BJ (cell line): ENCODE data around the gene LHFPL2. TPM values are rescaled to one million over a fixed set of nuclear protein-coding genes. Genes with fewer than 3 reads are reported as not detected.

ENCODE experiments used
- CTCF ChIA-PET: fragments of 350-600 bp; formaldehyde crosslinking; extraction: SDS; loops from one replicate; lab custom pipeline; 2021; ENCODE audit warnings: antibody characterized with exemption, inconsistent platforms; lab: Yijun Ruan, JAX
- POLR2A ChIA-PET: fragments of 300-600 bp; sonication (Branson Sonifier 250); formaldehyde crosslinking; extraction: SDS; loops from one replicate; lab custom pipeline; 2021; ENCODE audit warnings: antibody characterized with exemption; lab: Charles Lee
- DNase-seq: peaks from one replicate; pipeline ENCODE4 v3.0.0-alpha.2; 2011; ENCODE audit warnings: low read depth
- H3K27me3 ChIP-seq: 2 replicates; pipeline ENCODE4 v1.6.0; 2011; ENCODE audit warnings: low read length; ENCODE audit not compliant: control insufficient read depth, insufficient read depth
- H3K36me3 ChIP-seq: 2 replicates; pipeline ENCODE4 v1.5.1; 2011; ENCODE audit warnings: low read length; ENCODE audit not compliant: control insufficient read depth, insufficient read depth
- H3K4me3 ChIP-seq: 2 replicates; pipeline ENCODE4 v1.5.1; 2011; ENCODE audit warnings: low read depth, mild to moderate bottlenecking, control low read depth, low read length
- polyA plus RNA-seq: library from polyadenylated mRNA; depleted of rRNA; stranded (reverse); fragments of >200 nt; gene quantifications from 2 replicates; pipeline ENCODE4 v1.2.3, GENCODE V29; 2011
- TF ChIP-seq, protein P1 (sequence below): IDR thresholded peaks from 2 replicates; pipeline ENCODE4 v1.5.1; 2011; ENCODE audit warnings: low read depth, mild to moderate bottlenecking, control low read depth, inconsistent platforms, low read length, moderate library complexity; ENCODE audit not compliant: insufficient read depth

The LHFPL2 gene
- polyA plus RNA-seq, 1 experiment, result 4.4 TPM

DNA sequence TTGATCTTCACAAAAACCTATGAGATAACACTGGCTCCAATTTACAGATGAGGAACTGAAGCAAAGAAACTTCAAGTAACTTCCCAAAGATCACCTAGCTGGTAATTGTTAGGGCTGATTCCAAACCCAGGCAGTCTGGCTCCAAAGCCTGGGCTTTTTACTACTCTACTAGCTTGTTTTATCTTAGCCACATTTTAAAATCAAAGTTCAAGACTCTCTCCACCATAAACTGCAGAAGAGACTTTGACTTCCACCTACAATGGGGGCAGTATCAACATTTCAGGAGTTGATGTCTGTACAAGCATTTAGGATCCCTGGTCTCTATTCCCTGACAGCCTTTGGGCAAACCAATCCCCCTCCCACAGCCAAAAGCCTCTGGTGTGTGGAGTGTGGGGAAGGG, 33.8 kb downstream of the LHFPL2 start:
- ChIA-PET POLR2A (no interaction called here), CTCF (no interaction called here)
- TF ChIP-seq, protein P1, sequence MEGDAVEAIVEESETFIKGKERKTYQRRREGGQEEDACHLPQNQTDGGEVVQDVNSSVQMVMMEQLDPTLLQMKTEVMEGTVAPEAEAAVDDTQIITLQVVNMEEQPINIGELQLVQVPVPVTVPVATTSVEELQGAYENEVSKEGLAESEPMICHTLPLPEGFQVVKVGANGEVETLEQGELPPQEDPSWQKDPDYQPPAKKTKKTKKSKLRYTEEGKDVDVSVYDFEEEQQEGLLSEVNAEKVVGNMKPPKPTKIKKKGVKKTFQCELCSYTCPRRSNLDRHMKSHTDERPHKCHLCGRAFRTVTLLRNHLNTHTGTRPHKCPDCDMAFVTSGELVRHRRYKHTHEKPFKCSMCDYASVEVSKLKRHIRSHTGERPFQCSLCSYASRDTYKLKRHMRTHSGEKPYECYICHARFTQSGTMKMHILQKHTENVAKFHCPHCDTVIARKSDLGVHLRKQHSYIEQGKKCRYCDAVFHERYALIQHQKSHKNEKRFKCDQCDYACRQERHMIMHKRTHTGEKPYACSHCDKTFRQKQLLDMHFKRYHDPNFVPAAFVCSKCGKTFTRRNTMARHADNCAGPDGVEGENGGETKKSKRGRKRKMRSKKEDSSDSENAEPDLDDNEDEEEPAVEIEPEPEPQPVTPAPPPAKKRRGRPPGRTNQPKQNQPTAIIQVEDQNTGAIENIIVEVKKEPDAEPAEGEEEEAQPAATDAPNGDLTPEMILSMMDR, result no peak
- Histone ChIP-seq H3K36me3 (no peaks in the 10 kb centered on the region), H3K27me3 (no peaks in the 10 kb centered on the region), H3K4me3 (no peak overlapping the region)
- no peak for DNase-seq

DNA sequence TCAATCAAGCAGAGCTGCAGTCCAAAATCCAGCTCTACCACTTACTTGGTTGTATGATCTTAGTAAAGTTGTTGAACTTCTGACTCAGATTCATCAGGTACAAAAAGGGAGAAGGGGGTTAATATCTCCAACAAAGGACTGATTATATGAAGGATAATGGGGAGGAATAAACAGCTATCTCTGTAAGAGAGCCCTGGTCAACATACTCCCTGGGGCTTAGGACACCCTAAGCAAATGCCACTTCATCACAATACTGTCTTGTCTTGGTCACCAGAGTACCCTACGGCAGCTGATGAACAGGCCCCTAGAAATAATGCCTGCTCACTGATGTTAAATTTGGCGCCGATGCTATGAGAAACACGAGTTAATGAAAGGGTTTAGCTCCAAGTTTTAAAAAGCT, 34.8 kb downstream of the LHFPL2 start:
- CTCF ChIA-PET, result interaction anchor here (1.2 to 2.5 kb wide), 5 partner anchors 8 to 76 kb away, joined by 3 to 14 read pairs (median 4); no protein-coding TSS in a partner anchor
- H3K36me3 ChIP-seq, result no peaks in the 10 kb centered on the region

DNA sequence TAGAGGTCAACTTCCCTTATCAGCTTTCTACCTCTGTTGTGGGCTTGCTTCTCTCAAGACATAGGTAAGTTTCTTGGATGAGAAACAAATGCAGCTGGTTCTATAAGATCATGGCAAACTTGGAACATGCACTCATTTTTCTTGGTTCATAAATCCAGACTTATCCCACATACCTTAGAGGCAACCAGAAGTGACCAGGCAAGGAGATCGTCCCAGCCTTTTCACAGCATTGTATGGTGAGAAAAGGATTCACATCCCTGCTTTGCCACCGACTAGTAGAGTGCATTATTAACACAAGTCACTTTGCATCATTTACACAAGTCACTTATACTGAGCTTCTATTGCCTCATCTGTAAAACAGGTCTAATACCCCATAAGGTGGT, 35.4 kb downstream of the LHFPL2 start:
- Histone ChIP-seq H3K27me3 (no peaks in the 10 kb centered on the region), H3K4me3 (no peak overlapping the region), H3K36me3 (no peaks in the 10 kb centered on the region)
- TF ChIP-seq, protein P1, result no peak
- ChIA-PET POLR2A (no interaction called here), CTCF (interaction anchor here (0.9 to 2.5 kb wide), 7 partner anchors 9 to 76 kb away, joined by 3 to 14 read pairs (median 4); no protein-coding TSS in a partner anchor)
- no peak for DNase-seq

More for the DNA sequence above, 34.8 kb downstream of the LHFPL2 start:
- no peaks in the 10 kb centered on the region for H3K27me3 ChIP-seq
- POLR2A ChIA-PET, result no interaction called here
- H3K4me3 ChIP-seq, result no peak overlapping the region
- DNase-seq, result no peak
- TF ChIP-seq, protein P1, result no peak

DNA sequence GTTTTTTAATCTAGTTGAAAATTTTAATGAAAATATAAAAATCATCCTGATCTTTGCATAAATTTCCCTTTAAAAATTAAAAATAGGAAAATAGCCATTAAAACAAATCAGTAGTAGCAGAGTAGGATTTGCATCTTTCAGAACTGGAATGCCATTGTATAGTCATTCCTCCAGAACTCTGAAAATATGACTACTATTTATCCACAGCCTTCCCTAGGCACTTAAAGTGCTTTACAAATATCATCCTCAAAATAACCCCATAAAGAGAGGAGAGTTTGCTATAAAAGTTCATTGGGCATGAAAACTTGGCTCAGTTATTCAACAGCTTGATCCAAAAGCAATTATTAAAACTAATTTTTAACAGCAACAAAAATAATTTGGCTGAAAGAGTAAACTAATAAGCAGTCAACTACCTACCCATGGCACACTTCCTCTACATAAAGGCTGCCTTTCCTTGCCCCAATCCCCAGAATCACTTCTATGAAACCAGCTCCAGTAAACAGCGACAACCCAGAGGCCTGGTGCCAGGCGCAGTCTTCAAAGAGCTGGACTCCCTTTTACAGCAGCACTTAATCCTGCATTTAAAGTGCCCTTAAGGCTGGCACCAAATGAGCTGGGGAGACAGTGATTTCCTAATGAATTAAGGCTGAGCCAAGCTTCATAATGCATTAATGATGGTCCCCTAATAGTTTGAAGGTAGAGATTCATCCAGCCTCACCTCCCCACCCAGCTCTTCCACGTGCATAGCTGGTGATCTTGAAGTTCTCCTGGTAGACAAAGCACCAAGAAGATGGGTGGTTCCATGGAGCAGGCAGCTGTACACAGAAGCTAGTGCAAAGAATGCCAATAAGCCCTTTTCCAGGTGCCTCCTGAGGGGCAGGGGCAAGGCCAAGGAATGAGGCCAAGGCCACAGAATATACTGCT, 36.1 kb downstream of the LHFPL2 start:
- DNase-seq, result no peak
- no peaks in the 10 kb centered on the region for H3K36me3 ChIP-seq
- POLR2A ChIA-PET, result no interaction called here
- TF ChIP-seq, protein P1, result no peak
- CTCF ChIA-PET, result interaction anchor here (0.9 to 2.5 kb wide), 6 partner anchors 9 to 75 kb away, joined by 3 to 14 read pairs (median 4); no protein-coding TSS in a partner anchor
- no peaks in the 10 kb centered on the region for H3K27me3 ChIP-seq
- no peak overlapping the region for H3K4me3 ChIP-seq

DNA sequence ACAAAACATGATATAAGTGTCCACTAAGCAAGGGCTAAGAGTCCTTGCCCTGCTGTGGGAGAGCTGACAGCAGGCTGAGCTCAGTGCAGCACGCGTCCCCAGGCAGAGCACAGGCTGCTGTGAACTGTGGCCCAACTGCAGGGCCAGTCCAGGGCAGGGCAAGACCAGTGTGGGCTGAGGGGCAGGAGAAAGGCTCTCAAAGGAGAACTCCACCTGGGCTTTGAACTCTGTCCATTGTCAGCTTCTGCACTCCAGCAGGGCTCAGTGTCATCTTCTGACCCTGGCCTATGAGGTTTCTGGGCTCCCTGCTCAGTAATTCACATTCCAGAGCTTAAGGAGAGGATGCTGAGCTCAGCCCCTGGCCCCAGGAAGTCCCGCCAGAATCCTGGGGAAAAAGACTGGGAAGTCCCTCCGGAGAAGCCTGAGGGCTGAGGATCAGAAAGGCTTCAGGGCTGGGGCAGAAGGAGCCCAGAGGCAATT, 37.4 kb downstream of the LHFPL2 start:
- Histone ChIP-seq H3K4me3 (no peak overlapping the region), H3K27me3 (no peaks in the 10 kb centered on the region), H3K36me3 (no peaks in the 10 kb centered on the region)
- TF ChIP-seq, protein P1, result no peak
- DNase-seq, result no peak
- ChIA-PET POLR2A (no interaction called here), CTCF (interaction anchor here (2.5 kb wide), 1 partner anchor 16 kb away, joined by 14 read pairs; no protein-coding TSS in a partner anchor)
